SHP77 (cell line): Measurements from ENCODE around the gene PPP2R5B.
A peak's percentile ranks its signal among the peaks of the same experiment; 100 is the strongest.

ENCODE experiments used
- DNase-seq, 2 experiments: peaks; one replicate each; lab custom pipeline; 2025; lab: John Stamatoyannopoulos, UW

Gene PPP2R5B

GRCh38 chr11:64908766-64909165 lies 15.7 kb upstream of the PPP2R5B start:
- DNase-seq = no peak

GRCh38 chr11:64909653-64910343 lies 14.7 kb upstream of the PPP2R5B start:
- no peak for DNase-seq

- DNase-seq = no peak
These were observed 13.9 kb upstream of the PPP2R5B start for GRCh38 chr11:64910451-64911093.

GRCh38 chr11:64911142-64911541 lies 13.3 kb upstream of the PPP2R5B start:
- DNase-seq = no peak

GRCh38 chr11:64911689-64912088 lies 12.8 kb upstream of the PPP2R5B start:
- no peak for DNase-seq

GRCh38 chr11:64913171-64913727 lies 11.2 kb upstream of the PPP2R5B start:
- no peak for DNase-seq

GRCh38 chr11:64914123-64914522 lies 10.4 kb upstream of the PPP2R5B start:
- DNase-seq = no peak

GRCh38 chr11:64915376-64915887 lies 9.1 kb upstream of the PPP2R5B start:
- DNase-seq = no peak

- DNase-seq = no peak
These were observed 8.3 kb upstream of the PPP2R5B start for GRCh38 chr11:64916040-64916774.

GRCh38 chr11:64916775-64917662 lies 7.5 kb upstream of the PPP2R5B start, which contains the start of gene ATG2A:
Gene ATG2A, minus strand, starts transcription at chr11:64917209. Its CDS starts 74 bp downstream, at chr11:64917135.
- peak; percentile 98 for DNase-seq

GRCh38 chr11:64917663-64917995 lies 6.9 kb upstream of the PPP2R5B start:
- DNase-seq = no peak

- peak in 1 of 2 experiments; percentile 7 for DNase-seq
These were observed 6.5 kb upstream of the PPP2R5B start for GRCh38 chr11:64918017-64918416.

- DNase-seq = no peak
These were observed 4.9 kb upstream of the PPP2R5B start for GRCh38 chr11:64919627-64920026.

- DNase-seq = no peak
These were observed 4.4 kb upstream of the PPP2R5B start for GRCh38 chr11:64920124-64920523.

GRCh38 chr11:64921384-64921783 lies 3.1 kb upstream of the PPP2R5B start:
- DNase-seq = no peak

- no peak for DNase-seq
These were observed 1.3 kb upstream of the PPP2R5B start for GRCh38 chr11:64923151-64923661.

GRCh38 chr11:64924910-64925284 lies 408 bp downstream of the PPP2R5B start:
- no peak for DNase-seq

GRCh38 chr11:64925536-64926436 lies 1.3 kb downstream of the PPP2R5B start:
- no peak for DNase-seq

GRCh38 chr11:64926689-64927088 lies 2.2 kb downstream of the PPP2R5B start:
- no peak for DNase-seq

- DNase-seq = no peak
These were observed 4.5 kb downstream of the PPP2R5B start for GRCh38 chr11:64928957-64929356.
